DOHH2 (cell line): ENCODE results near the gene B4GALNT3.
A peak's percentile ranks its signal among the peaks of the same experiment; 100 is the strongest.

Source experiments
- H3F3A ChIP-seq: fragments of 200-600 bp; sonication (generic), shearing (Covaris generic); 2 replicates; pipeline ENCODE4 v1.6.0; 2016; ENCODE audit warnings: antibody characterized with exemption, mild to moderate bottlenecking; ENCODE audit not compliant: control insufficient read depth, insufficient read depth
- H3K27ac ChIP-seq: fragments of 200-600 bp; sonication (generic); 2 replicates; pipeline ENCODE4 v1.5.1; 2014; ENCODE audit warnings: low read depth, mild to moderate bottlenecking, low read length, moderate library complexity
- H3K27me3 ChIP-seq: fragments of 200-600 bp; sonication (generic); 2 replicates; pipeline ENCODE4 v1.6.1; 2014; ENCODE audit warnings: mild to moderate bottlenecking, low read length, mixed read lengths; ENCODE audit not compliant: control insufficient read depth
- H3K36me3 ChIP-seq: fragments of 200-600 bp; sonication (generic); 2 replicates; pipeline ENCODE4 v1.6.1; 2014; ENCODE audit warnings: mild to moderate bottlenecking, low read length, moderate library complexity, mixed read lengths; ENCODE audit not compliant: control insufficient read depth
- H3K4me1 ChIP-seq: fragments of 200-600 bp; sonication (generic); 2 replicates; pipeline ENCODE4 v1.6.1; 2014; ENCODE audit warnings: mild to moderate bottlenecking, low read length, mixed read lengths; ENCODE audit not compliant: control insufficient read depth
- H3K4me2 ChIP-seq: fragments of 200-600 bp; sonication (generic); 2 replicates; pipeline ENCODE4 v1.6.0; 2014; ENCODE audit warnings: mild to moderate bottlenecking, low read length, moderate library complexity
- H3K4me3 ChIP-seq: fragments of 200-600 bp; sonication (generic); 2 replicates; pipeline ENCODE4 v1.5.1; 2014; ENCODE audit warnings: mild to moderate bottlenecking, low read length, mixed read lengths
- H3K79me2 ChIP-seq: fragments of 200-600 bp; sonication (generic); 2 replicates; pipeline ENCODE4 v1.6.1; 2014; ENCODE audit warnings: mild to moderate bottlenecking, low read length, mixed read lengths; ENCODE audit not compliant: control insufficient read depth
- H3K9me2 ChIP-seq: fragments of 200-600 bp; sonication (generic); replicated peaks from 2 replicates; pipeline ENCODE4 v1.6.1; 2014; ENCODE audit warnings: mild to moderate bottlenecking, low read length, mixed read lengths; ENCODE audit not compliant: control insufficient read depth
- H3K9me3 ChIP-seq: fragments of 200-600 bp; sonication (generic); 2 replicates; pipeline ENCODE4 v1.6.1; 2014; ENCODE audit warnings: antibody characterized with exemption, low read length, mixed read lengths; ENCODE audit not compliant: control insufficient read depth, insufficient read depth
- H4K20me1 ChIP-seq: fragments of 200-600 bp; sonication (generic); 2 replicates; pipeline ENCODE4 v1.6.0; 2014; ENCODE audit warnings: low read depth, mild to moderate bottlenecking, antibody characterized with exemption, low read length, moderate library complexity; ENCODE audit not compliant: control insufficient read depth, insufficient read depth
- CTCF ChIP-seq: fragments of 200-600 bp; sonication (generic); IDR thresholded peaks from one replicate; pipeline ENCODE4 v1.5.1; 2014; ENCODE audit warnings: antibody characterized with exemption, mild to moderate bottlenecking, low read depth, low read length; ENCODE audit not compliant: poor library complexity, severe bottlenecking
- EZH2phosphoT487 ChIP-seq: fragments of 200-600 bp; sonication (generic); IDR thresholded peaks from 2 replicates; pipeline ENCODE4 v1.6.1; 2017; ENCODE audit warnings: borderline replicate concordance, mild to moderate bottlenecking, antibody characterized with exemption, low read length, moderate library complexity, mixed read lengths

B4GALNT3 gene

GRCh38 chr12:553216-554000 is 93.7 kb downstream of the B4GALNT3 start:
- Histone ChIP-seq H3K79me2 (no peaks in the 10 kb centered on the region), H3K27me3 (peaks cover 7% of the 10 kb centered on the region; the same call in 1 of the 2 replicates), H3K9me2 (no peaks in the 10 kb centered on the region), H3K4me3 (peak overlapping the region; percentile 56), H3K9me3 (no peaks in the 10 kb centered on the region), H3K36me3 (no peaks in the 10 kb centered on the region), H3K4me2 (peak overlapping the region; percentile 34), H4K20me1 (no peaks in the 10 kb centered on the region), H3F3A (no peaks in the 10 kb centered on the region), H3K4me1 (no peaks in the 10 kb centered on the region), H3K27ac (no peak overlapping the region)
- no peak for TF ChIP-seq CTCF
- no peak for TF ChIP-seq EZH2phosphoT487

- Histone ChIP-seq H3K4me3 (peak overlapping the region; percentile 56), H3K27ac (no peak overlapping the region), H4K20me1 (no peaks in the 10 kb centered on the region), H3K27me3 (peaks cover 7% of the 10 kb centered on the region; the same call in 1 of the 2 replicates), H3K4me2 (peak overlapping the region; percentile 34), H3K36me3 (no peaks in the 10 kb centered on the region), H3F3A (no peaks in the 10 kb centered on the region), H3K9me2 (no peaks in the 10 kb centered on the region), H3K4me1 (no peaks in the 10 kb centered on the region), H3K9me3 (no peaks in the 10 kb centered on the region), H3K79me2 (no peaks in the 10 kb centered on the region)
- TF ChIP-seq EZH2phosphoT487 (no peak), CTCF (no peak)
Measured at GRCh38 chr12:554001-554285, 94.2 kb downstream of the B4GALNT3 start.

GRCh38 chr12:556498-556897 is 96.8 kb downstream of the B4GALNT3 start:
- H3K36me3 ChIP-seq: no peaks in the 10 kb centered on the region
- peaks cover 7% of the 10 kb centered on the region; the same call in 1 of the 2 replicates for H3K27me3 ChIP-seq

More at GRCh38 chr12:556498-556897, 96.8 kb downstream of the B4GALNT3 start:
- no peaks in the 10 kb centered on the region for H3K79me2 ChIP-seq
- no peak overlapping the region for H3K4me3 ChIP-seq
- no peaks in the 10 kb centered on the region for H3K9me2 ChIP-seq
- TF ChIP-seq CTCF (no peak), EZH2phosphoT487 (no peak)
- no peaks in the 10 kb centered on the region for H3K9me3 ChIP-seq
- no peaks in the 10 kb centered on the region for H3F3A ChIP-seq
- H3K4me2 ChIP-seq: no peak overlapping the region
- H3K27ac ChIP-seq: no peak overlapping the region
- no peaks in the 10 kb centered on the region for H4K20me1 ChIP-seq
- no peaks in the 10 kb centered on the region for H3K4me1 ChIP-seq
